Lung microvascular endothelial cell (primary cell): ENCODE data around the gene ASIC3. TPM values are rescaled to one million over a fixed set of nuclear protein-coding genes. Genes with fewer than 3 reads are reported as not detected.

Experiments used
- DNase-seq, 2 donors: peaks; one replicate each; pipeline versions ENCODE4 v3.0.0 to v3.0.0-alpha.2; 2010; ENCODE audit warnings: low read depth in 2 of 2
- total RNA-seq: library from RNA; depleted of rRNA; stranded (reverse); fragments of >200 nt; gene quantifications from 2 replicates; pipeline ENCODE4 v1.2.1, GENCODE V29; 2014

Gene ASIC3
- total RNA-seq, 1 donor from 2014 or later, result 0.40 TPM

GRCh38 chr7:151056666-151057505 lies 8.6 kb downstream of the ASIC3 start:
- DNase-seq, result no peak

- DNase-seq, result no peak
These were observed 9.2 kb downstream of the ASIC3 start, which contains the start of gene CDK5 for GRCh38 chr7:151057506-151057988. Gene CDK5, minus strand, starts transcription at chr7:151057897. Its CDS starts 49 bp downstream, at chr7:151057848.

GRCh38 chr7:151057989-151058780 lies 9.9 kb downstream of the ASIC3 start:
- peak; percentile 100 for DNase-seq

GRCh38 chr7:151058781-151059366 lies 10.5 kb downstream of the ASIC3 start:
- DNase-seq, result peak; percentile 21 to 29

- DNase-seq, result peak; percentile 79 to 85
These were observed 11.2 kb downstream of the ASIC3 start, which contains the start of gene SLC4A2 for GRCh38 chr7:151059367-151060112. Gene SLC4A2, plus strand, starts transcription at chr7:151059589. Its CDS starts 2,399 bp downstream, at chr7:151061988.

- no peak for DNase-seq
These were observed 11.7 kb downstream of the ASIC3 start for GRCh38 chr7:151060113-151060415.

- peak; percentile 40 to 43 for DNase-seq
These were observed 12.3 kb downstream of the ASIC3 start for GRCh38 chr7:151060416-151061212.

- DNase-seq, result no peak
These were observed 13.1 kb downstream of the ASIC3 start for GRCh38 chr7:151061213-151062110.

- DNase-seq, result no peak
These were observed 13.7 kb downstream of the ASIC3 start for GRCh38 chr7:151062111-151062398.

- DNase-seq, result no peak
These were observed 14.3 kb downstream of the ASIC3 start for GRCh38 chr7:151062399-151063211.

GRCh38 chr7:151063212-151063561 lies 14.9 kb downstream of the ASIC3 start:
- no peak for DNase-seq

GRCh38 chr7:151064454-151064853 lies 16.1 kb downstream of the ASIC3 start:
- no peak for DNase-seq

GRCh38 chr7:151064993-151065392 lies 16.7 kb downstream of the ASIC3 start:
- DNase-seq, result no peak

GRCh38 chr7:151065516-151065915 lies 17.2 kb downstream of the ASIC3 start:
- no peak for DNase-seq

GRCh38 chr7:151066273-151066974 lies 18.1 kb downstream of the ASIC3 start:
- DNase-seq, result no peak

GRCh38 chr7:151068069-151068773 lies 19.9 kb downstream of the ASIC3 start:
- no peak for DNase-seq

GRCh38 chr7:151069841-151070573 lies 21.7 kb downstream of the ASIC3 start:
- DNase-seq, result no peak
